WI38 (cell line): ENCODE results near the gene KIF16B.
"Not testable (repeated sequence)": the region's sequence is repeated elsewhere in the genome, so short reads cannot be mapped to it uniquely, and the experiment has no call there.

Experiments
- H3K4me3 ChIP-seq: 2 replicates; pipeline ENCODE4 v1.5.1; 2011; ENCODE audit warnings: low read depth, mild to moderate bottlenecking, control low read depth, low read length
- CTCF ChIP-seq: IDR thresholded peaks from 2 replicates; pipeline ENCODE4 v1.5.1; 2012; ENCODE audit warnings: low read depth, mild to moderate bottlenecking, control low read depth, low read length

Gene KIF16B

DNA sequence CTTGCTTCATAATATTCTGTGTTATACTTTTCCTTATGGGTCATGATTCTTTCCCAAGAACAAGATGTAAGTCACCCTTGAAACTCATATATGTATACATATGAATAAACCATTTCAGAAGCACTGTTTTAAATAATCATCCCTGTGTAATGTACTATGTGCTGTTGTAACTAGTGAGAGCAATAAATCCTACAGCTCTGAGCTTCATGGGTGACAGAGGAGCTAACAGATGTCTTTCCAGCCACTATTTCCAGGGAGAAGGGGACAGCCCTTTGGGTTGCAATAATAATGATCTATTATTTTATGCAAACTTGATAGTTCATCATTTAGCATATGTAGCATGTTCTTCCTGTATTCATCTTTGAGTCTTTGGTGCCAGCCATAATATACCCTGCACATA, 342.8 kb downstream of the KIF16B start:
- no peak overlapping the region for H3K4me3 ChIP-seq
- TF ChIP-seq CTCF = no peak

DNA sequence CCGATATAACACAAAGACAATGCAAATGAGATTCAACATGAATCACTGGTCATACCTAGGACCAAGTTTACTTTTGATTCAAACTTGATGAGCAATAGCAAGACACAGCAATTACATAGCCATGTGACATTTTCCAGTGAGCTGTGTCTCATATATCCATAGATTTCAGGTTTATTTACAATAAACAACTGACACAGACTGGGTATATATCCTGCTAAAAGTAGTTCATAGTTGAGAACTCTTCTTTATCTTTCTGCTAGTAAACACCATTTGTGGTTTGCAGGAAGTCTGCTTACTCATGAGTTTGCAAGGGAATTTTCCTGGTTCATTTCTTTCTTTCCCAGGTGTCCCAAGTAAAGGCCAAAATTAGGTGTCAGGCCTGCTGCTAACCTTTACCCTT, 343.4 kb downstream of the KIF16B start:
- H3K4me3 ChIP-seq = no peak overlapping the region
- TF ChIP-seq CTCF = no peak

- TF ChIP-seq CTCF = no peak
- no peak overlapping the region for H3K4me3 ChIP-seq
Measured at GRCh38 chr20:16228722-16229121, 344.5 kb downstream of the KIF16B start.

GRCh38 chr20:16226961-16227360, 346.3 kb downstream of the KIF16B start:
- not testable (repeated sequence) for H3K4me3 ChIP-seq

DNA sequence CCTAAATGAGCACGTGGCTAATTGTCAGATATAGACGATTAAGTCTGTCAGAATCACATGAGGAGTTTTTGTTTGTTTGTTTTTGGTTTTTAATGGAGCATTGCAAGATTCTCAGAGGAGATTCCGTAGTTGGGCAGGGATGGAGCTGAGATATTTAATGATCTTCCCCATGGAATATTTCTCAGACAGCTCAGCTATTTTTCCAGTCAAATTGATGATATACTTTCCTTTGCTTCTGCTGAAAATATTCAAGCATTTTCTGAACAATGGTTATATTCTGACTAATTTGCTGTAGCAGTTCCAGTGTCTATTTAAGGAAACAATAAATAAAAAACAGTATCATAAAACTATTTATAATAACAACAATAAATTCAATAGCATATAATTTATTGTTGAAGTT, 348.4 kb downstream of the KIF16B start:
- no peak overlapping the region for H3K4me3 ChIP-seq
- TF ChIP-seq CTCF = no peak

GRCh38 chr20:16222859-16223411, 350.3 kb downstream of the KIF16B start:
- no peak overlapping the region for H3K4me3 ChIP-seq
- no peak for TF ChIP-seq CTCF
